Right lung (tissue), 5 donors: ENCODE results near the gene PSMB8. TPM values are rescaled to one million over a fixed set of nuclear protein-coding genes. Genes with fewer than 3 reads are reported as not detected.

ENCODE experiments used
- DNase-seq, 2 donors: peaks; one replicate each; pipeline ENCODE4 v3.0.0-alpha.2; 2013
- polyA plus RNA-seq, 5 donors: library from polyadenylated mRNA; unstranded; fragments of 120-200 nt; gene quantifications; one replicate each; pipeline versions ENCODE4 v1.2.1 to v1.2.3, GENCODE V29; 2013; ENCODE audit warnings: inconsistent platforms in 1 of 5, low replicate concordance in 1 of 5; ENCODE audit not compliant: insufficient read length in 5 of 5, insufficient read depth in 1 of 5

PSMB8 gene
- polyA plus RNA-seq, 5 donors: 39.7 to 43.3 (median 41.6) TPM

DNA sequence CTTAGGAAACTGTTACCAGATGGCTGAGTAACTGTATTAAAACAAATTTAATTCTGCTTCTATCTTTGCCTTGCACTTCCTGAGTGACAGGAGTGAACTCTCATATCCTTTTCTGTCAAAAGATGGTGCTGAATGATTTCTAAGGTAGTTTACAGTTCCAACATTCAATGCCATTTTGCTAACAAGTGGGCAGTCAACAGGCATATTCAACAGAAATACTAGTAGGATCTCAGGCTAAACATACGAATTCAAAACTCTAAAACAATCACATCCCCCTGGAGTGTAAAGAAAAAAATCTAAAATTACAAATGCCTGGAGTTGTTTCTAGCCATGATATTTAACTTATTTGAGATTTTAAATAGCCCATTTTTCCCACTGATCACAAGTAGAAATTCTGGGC is 16.8 kb upstream of the PSMB8 start:
- DNase-seq: no peak

DNA sequence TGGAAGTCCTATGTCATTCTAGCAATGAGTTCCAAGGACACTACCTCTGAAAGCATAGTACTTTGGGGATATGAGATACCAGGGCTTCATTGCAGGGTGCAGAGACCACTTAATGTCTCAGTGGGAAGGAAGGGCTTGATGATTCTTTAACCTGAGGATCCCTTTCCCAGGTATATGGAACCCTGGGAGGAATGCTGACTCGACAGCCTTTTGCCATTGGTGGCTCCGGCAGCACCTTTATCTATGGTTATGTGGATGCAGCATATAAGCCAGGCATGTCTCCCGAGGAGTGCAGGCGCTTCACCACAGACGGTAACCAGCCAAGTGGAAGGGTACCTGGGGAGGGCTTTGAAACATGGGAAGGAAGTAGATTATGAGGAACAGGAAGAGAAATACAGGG is 14.3 kb upstream of the PSMB8 start:
- no peak for DNase-seq

DNA sequence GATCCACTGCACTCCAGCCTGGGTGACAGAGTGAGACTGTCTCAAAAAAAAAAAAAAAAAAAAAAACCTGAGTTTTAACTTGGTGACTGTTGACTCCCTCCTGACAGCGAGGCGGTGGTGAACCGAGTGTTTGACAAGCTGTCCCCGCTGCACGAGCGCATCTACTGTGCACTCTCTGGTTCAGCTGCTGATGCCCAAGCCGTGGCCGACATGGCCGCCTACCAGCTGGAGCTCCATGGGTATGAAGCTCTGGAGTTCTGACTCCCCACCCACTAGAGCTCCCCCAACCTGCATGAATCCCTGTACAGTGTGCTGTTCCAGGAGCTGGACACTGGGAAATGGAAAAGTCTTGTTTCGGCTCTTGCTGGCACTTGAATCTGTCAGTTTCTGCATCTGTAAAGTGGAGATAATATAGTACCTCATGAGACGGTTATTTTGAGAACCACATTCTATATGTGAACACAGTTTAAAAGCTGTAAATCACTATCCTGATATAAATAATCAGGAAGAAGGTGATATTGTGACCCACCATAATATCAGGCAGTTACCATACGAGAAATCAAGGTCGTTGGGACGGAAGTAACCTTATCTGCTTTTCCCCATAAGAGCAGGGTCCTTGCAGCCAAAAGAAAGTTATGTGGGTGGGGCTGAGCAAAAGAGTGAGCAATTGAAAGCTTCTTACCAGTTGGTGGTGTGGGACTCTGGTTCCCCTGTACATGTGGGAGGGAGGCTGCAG is 13.5 kb upstream of the PSMB8 start:
- DNase-seq: no peak

DNA sequence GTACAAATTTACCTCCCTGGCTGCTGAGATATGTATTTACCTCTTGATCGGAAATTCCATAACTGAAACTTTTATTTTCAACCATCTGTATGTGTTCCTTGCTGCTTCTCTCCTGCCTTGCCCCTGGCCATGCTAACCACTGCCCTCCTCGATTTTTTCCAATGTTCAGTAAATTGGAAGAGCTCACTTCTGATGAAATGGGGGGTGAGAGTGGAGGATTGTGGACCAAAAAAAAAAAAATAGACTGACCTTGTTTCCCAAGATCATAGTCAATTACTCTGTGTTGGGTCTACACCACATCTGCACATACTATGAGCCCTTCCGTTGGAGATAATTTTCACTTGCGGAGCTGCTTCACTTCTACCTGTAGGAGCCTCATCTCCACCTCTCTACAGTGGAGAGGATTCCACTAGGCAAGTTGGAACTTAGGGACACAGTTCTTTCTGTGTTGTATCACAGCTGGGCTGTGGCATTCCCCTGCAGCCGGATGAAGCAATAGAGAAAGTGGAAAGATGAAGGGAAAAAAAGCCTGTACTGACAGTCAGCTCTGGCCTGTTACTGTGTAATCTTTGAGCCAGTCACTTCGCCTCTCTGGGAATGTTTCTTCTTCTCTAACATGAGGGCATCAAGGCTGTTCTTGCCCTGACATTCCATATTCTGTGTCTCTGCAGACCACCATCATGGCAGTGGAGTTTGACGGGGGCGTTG is 11.8 kb upstream of the PSMB8 start:
- DNase-seq: no peak

DNA sequence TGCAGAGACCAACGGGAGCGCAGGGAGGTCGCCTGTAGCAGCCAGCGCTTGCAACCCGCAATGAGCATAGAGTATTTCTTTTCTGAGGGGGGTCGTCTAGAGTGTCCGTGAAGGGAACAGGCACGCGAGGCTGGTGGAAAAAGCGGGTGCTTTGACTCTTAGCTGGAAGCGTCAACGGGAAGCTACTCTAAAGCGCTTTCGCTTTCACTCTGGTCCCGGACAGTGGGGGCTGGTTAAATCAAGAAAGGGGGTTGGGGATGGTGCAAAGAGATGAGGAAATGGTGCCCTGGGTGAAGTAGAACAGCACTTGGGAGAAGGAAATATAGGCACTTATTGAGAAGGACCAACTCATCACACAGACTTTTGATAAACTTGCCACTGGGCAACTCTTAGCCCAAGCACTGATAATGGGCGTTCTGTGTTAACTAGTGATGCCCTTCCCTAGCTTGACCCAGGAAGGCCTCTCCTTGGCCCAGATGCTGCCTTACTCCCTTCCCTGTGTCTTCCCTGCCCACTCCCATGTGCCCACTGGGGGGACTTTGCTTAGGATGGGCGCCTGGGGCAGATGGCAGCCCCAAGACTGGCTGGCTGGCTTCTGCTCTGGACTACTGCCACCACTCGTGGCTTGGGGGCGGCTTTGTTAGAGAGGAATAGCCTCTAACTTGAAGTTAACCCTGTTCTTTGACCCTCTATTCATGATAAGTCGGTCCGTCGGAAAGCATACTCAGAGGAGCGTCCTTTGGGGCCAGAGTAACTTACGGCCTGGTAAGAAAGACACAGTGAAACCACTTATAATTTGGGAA is 10.7 kb upstream of the PSMB8 start:
- DNase-seq: peak in 1 of 2 donors; percentile 36

DNA sequence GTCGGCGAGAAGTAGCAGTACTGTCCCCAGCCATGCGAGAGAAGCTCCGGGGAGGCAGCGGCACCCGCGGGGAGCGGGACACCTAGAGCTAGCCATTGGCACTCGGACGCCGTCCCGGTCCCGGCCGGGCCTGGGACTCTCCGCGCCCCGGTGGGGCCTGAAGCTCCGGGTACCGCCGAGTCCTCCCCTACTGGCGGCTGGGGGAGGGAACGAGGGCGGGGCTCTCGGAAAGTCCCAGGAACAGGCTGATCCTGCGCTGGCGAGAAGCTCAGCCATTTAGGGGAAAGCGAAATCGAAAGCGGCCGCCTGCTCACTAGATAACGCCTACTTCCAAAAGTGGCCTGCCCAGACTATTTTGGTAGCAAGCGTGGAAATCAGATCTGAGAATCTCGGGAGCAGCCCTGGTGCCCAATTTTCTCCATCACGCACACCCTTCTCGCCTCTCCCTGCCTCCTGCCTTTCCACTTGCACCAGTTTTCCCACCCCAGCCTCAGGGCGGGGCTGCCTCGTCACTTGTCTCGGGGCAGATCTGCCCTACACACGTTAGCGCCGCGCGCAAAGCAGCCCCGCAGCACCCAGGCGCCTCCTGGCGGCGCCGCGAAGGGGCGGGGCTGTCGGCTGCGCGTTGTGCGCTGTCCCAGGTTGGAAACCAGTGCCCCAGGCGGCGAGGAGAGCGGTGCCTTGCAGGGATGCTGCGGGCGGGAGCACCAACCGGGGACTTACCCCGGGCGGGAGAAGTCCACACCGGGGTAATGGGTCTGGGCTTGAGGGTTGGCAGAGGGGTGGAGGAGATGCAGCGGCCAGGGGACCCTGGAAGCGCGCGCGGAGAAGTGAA is 9.9 kb upstream of the PSMB8 start, which contains the start of the genes PSMB9 and TAP1:
TSS of gene PSMB9 (plus strand) at position 652 of the 835 bp plus-strand sequence. CDS start at position 690, 38 bp downstream.
TSS of gene TAP1 (minus strand) at position 164 of the 835 bp plus-strand sequence. CDS start at position 96, 68 bp downstream.
- peak; percentile 94 to 95 for DNase-seq

DNA sequence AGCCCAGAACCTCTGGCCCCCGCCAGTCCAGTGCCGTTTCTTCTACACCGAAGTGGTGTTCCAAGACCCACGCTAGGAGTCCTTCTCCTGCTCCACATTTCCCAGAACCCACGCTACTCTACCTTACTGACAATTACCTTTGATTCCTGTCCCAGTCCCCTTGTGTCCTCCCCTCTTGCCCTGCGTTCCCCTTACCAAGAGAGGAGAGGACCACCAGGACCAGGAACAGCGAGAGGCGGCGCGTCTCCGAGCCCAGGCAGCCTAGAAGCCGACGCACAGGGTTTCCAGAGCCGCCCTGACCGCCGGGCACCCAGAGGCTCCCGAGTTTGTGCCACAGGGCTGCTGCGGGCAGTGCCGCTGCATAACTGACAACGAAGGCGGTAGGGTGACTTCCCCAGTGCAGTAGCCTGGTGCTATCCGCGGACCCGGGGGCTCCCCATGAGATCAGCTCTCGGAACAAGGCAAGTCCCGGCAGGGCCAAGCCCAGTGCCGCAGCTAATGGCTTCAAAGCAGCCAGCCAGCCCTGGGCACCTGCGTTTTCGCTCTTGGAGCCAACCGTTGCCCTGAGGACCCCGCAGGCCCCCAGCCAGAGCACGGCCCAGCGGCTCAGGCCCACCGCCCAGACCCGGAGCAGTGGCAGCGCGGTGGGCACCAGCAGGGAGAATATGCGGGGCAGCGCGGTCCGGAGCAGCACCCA is 9.1 kb upstream of the PSMB8 start:
- DNase-seq: peak in 1 of 2 donors; percentile 32

DNA sequence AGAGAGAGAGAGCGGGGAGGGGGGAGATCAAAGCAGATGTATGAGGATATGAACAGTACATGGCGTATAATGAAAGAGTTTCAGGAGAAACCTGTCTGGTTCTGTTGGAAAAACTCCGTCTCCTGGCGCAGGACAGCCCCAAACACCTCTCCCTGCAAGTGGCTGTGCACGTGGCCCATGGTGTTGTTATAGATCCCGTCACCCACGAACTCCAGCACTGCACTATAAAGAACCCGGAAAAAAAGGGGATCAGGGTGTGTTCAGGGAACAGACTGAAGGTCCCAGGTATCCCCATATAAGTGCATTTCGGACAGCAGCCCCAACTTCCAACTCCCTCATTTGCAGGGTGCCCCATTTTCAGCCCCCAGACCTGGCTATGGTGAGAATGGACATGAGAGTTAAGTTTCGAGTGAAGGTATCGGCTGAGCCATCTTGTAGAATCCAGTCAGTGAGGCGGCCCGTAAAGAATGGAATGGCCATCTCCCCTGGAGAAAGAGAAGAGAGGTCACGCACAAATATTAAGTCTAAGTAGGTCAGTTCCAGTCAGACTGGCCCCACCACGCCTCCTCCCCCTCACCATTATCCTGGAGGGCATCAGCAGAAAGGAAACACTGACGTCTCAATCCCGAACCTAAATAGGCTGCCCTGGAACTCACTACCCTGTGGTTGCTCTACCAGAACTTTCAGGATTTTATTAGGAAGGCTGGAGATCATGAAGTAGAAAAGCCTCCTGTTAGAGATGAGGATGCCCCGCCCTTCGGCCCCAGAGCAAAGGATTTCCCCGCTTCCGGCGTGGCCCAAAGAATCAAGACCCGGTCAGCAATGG is 8.4 kb upstream of the PSMB8 start:
- no peak for DNase-seq

DNA sequence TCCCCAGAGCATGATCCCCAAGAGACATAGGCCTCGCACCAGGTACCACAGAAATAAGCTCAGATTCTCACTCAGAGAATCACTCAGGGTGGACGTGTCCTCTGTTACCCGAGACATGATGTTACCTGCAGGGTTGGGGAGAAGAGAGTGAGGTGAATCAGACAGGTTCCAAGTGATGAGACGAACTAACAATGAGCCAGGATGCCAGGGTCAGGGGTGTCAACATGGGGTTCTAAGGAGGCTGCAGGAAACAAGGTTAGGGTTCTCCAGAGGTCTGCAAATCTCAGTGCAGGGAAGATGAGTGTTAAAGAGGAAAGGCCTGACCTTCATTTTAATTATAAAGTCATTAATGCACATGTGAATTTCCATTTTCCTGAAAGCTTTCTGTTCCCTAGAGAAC is 7.2 kb upstream of the PSMB8 start:
- no peak for DNase-seq

DNA sequence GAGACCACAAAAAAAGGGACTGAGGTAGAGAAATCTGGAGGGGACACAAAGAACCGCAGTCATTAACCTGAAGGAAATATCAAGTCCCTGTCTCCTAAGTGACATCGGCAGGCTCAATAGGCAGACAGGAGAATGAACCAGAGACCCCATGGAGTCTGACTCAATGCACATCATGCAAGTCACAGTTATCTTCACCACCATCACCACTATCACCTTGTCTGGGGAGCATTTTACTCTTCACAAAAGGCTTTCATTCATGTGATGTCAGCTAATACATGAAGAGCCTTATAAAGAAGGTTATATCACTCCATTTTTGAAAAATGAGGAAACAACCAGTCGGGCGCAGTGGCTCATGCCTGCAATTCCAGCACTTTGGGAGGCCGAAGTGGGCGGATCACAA is 5.3 kb upstream of the PSMB8 start:
- DNase-seq: no peak

DNA sequence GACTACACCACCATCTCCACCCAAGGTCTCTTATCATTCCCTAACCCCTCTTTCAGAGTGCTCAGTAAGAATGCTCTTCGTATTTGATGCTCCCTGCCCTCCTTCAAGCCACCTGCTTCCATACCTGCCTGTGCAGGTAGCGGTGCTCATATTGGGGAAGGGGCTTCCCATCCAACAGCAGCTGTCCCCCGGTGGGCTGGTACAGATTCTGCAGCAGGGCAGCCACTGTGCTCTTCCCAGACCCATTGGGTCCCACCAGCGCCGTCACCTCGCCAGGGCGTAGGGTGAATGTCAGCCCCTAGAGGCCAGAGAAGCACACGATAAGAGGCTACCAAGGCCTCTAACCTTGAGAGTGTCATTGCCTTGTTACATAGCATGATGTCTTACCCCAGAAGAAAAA is 3.9 kb upstream of the PSMB8 start:
- no peak for DNase-seq

DNA sequence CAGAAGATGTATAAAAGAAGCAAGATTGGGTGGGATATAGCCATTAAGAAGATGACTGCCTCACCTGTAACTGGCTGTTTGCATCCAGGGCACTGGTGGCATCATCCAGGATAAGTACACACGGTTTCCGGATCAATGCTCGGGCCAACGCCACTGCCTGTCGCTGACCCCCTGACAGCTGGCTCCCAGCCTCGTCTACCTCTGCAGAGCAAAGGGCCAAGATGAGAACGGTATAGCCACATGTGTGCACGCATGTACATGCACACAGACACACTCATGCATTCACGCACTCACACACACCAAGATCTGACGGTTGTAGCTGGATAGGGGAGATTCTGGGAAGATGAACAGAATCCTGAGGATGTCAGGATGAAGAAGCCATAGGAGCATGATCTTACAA is 3.2 kb upstream of the PSMB8 start:
- no peak for DNase-seq

DNA sequence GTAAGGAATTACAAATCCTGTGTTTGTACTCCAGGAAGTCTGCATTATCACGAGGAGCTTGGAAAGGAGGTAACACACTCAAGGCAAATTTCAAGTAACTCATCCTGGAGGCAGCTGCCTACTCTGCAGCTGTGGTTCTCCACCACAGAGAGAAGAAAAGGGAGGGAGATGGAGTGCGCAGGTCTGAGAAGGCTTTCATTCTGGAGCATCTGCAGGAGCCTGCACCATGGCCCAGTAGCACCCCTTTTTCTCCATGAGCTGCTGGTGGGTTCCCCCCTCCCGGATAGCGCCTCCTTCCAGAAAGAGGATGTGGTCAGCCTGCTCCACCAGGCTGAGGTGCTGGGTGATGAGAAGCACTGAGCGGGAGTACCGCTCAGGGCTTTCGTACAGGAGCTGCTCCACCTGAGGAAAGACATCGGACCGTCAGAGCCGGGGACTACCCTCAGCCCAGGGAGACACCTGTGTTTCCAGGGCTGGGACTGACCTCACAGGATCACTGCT is 1.6 kb upstream of the PSMB8 start:
- DNase-seq: no peak

DNA sequence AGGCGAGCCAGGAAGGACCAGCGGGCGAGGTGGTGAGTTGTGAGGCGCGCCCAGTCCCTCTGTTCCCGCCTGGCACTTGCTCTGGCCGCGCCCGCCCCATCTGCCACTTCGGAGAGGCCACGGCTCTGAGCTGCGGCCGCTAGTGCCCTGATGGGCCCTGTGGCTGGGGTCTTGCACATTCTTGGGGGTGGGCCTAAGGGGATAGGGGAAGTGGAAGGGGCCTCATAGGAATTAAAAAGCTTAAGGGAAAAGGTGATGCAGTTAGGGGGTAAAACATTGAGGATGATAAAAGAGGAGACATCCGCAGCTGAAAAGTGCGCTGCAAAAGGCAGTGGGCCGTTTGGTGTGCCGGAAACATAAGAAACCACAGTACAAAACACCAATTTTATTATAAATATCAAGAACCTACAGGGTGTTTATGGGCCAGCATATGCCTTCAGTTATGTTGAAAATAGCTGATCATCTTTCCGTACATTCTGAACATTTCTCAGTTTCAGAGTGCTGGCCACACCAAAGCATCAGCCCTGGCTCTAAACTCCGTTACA is 1.1 kb upstream of the PSMB8 start:
- no peak for DNase-seq

DNA sequence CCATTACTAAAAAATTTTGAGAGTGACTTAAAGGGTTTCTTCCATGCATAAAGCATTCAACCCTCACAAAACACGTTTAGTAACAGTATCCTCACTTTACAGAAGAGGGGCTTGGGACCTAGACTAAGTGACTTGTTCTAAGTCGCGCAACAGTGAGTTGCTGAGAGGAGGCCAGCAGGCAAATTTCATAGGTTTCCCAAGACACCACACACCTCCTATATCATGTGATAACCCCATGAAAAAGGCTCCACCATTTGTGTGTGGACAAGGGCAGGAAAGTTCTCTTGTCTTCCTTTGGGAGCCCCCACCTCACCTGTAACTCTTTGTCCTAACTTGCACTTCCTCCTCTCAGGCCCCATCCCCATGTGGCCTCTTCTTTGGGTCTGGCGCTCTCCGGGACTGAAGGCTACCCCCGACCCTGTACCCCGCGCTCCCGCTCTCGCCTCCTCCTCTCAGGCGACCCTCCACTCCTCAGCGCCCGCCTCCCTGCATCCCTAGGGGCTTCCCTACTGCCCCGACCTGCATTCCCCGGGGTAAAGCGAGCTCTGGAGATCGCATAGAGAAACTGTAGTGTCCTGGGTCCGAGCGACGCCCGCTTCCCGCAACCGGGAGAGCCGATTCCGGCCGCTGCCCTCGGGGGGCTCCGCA is 392 bp downstream of the PSMB8 start:
- DNase-seq: no peak

DNA sequence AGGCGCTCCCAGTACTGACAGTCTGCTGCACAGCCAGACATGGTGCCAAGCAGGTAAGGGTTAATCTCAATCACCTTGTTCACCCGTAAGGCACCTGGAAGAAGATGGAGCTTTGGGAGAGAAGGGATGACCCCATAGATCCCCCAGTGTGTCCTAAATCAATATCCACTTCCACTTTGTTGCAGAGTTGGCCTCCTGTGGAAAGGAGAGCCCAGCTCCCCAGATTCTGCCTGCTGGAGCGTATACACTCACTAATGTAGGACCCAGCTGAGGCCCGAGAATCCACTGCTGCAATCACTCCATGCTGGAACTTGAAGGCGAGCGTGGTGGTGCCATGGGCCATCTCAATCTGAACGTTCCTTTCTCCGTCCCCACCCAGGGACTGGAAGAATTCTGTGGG is 1.2 kb downstream of the PSMB8 start:
- DNase-seq: no peak

DNA sequence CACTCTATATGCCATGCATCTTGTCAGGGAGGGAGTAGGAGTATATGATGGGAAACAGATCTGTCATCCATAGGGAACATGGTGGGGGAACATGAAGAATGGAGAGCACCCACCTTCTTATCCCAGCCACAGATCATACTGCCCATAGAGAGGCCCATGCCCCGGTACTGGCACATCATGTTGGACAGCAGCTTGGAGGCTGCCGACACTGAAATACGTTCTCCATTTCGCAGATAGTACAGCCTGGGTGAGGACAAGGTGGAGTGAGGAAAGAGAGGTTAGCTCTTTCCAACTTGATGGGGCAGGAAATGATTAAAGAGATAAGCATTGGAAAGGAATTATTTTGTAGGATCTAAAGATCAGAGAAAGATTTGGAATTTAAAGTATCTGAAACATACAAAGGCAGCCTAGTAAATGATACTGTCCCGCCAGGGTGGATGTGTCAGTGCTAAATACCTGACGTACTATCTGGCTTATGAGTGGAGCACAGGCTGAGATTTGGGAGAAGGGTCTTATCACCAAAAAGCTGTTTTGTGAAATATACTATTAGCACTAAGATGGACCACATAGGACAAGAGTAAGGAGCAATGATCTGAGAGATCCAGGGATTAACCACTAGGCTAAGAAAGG is 1.7 kb downstream of the PSMB8 start:
- DNase-seq: no peak

DNA sequence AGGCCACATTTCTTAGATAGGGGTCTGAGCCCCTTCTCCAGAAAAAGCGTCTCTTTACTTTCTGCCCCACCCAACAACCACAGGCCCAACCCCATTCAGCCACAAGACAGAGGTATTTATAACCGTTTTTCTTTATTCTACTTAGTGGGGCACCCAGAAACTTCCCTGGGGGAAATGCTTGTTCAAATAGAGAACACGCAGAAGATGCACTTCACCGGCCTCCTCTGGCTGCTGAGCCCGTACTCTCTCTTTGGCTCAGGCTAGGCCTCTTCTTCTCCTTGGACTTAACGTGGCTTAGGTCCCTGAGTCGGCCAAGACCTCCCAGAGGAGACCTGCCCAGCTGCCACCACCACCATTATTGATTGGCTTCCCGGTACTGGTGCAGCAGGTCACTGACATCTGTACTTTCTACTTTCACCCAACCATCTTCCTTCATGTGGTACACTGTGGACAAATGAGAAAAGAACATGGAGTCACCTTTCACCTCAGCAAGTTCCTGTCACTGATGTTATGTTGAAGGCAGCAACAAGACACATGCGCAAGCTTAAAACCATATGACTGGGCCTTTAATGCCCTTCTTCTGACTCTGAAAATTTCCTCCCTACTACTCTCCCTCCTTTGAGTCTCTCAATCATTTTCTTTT is 3.1 kb downstream of the PSMB8 start:
- no peak for DNase-seq
